GM12892 (cell line): ENCODE measurements around the gene GAS7.

Experiments used
- POLR2A ChIP-seq: IDR thresholded peaks from 2 replicates; pipeline ENCODE4 v1.6.1; 2011; ENCODE audit warnings: low read depth, low read length, control low read depth
- POLR2AphosphoS5 ChIP-seq: IDR thresholded peaks from 2 replicates; pipeline ENCODE4 v1.6.1; 2011; ENCODE audit warnings: low read depth, low read length, control low read depth

- no peak for TF ChIP-seq POLR2A
- no peak for TF ChIP-seq POLR2AphosphoS5
Measured at GRCh38 chr17:10089196-10089804, 109.1 kb downstream of the GAS7 start.
